ENCODE data around the gene ARIH1. TPM values are rescaled to one million over a fixed set of nuclear protein-coding genes. Genes with fewer than 3 reads are reported as not detected.

ARIH1 gene
- total RNA-seq, 1 donor from 2014 or later = 141 TPM

DNA sequence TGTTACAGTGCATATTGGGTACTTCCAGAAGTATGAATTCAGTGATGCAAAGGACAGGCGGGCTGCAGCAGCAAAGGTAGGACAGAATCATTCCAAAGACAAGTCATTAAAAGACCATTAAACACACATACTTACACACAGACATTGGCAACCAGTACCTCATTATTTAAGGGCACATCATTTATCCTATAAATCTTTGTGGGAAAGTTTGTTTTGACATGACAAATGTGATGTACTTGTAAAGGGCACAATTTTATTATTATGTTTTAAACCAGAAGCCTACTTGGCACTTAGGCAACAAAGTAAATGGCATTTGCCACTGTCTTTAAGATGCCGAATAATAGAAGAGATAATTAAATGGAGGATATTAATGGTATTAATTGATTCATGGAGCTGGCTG is 22.7 kb downstream of the ARIH1 start:
- Mint-ChIP-seq H3K36me3 (ENCODE audit: low read depth) (peaks cover 9% of the 10 kb centered on the region), H3K27me3 (no peaks in the 10 kb centered on the region), H3K4me3 (no peak overlapping the region), H3K9me3 (no peaks in the 10 kb centered on the region), H3K4me1 (peaks cover 14% of the 10 kb centered on the region), H3K27ac (no peak overlapping the region)
- intact Hi-C loops (cut with micrococcal nuclease) = no loop called here
- peak; percentile 37 for DNase-seq

DNA sequence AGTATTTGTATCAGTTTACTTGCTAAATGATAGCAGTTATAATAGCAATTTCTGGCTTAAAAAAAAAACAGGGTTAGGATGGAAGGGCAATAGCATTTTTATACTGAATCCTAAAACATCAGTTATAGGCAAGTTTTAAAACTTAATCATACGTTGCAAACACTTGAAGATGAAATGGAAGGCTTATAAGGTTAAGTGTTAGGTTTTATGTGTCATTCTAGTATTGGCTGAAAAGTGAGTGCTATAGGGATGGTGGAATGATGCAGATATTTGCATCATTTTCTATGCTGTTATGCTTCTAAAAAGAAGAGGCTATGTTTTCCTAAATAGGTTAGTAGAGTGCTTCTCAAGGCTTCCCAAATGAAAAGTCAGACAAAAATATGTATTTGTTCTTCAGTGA is 23.3 kb downstream of the ARIH1 start:
- peaks cover 15% of the 10 kb centered on the region for H3K4me1 Mint-ChIP-seq
- intact Hi-C loops (cut with micrococcal nuclease) = no loop called here
- no peak overlapping the region for H3K27ac Mint-ChIP-seq

GRCh38 chr15:72502220-72502809 is 28.2 kb downstream of the ARIH1 start:
- H3K9me3 Mint-ChIP-seq = no peaks in the 10 kb centered on the region
- no peaks in the 10 kb centered on the region for H3K27me3 Mint-ChIP-seq

More for the DNA sequence above, 23.3 kb downstream of the ARIH1 start:
- no peaks in the 10 kb centered on the region for H3K27me3 Mint-ChIP-seq
- no peak overlapping the region for H3K4me3 Mint-ChIP-seq
- peaks cover 9% of the 10 kb centered on the region for H3K36me3 Mint-ChIP-seq (ENCODE audit: low read depth)
- no peaks in the 10 kb centered on the region for H3K9me3 Mint-ChIP-seq
- DNase-seq = no peak

DNA sequence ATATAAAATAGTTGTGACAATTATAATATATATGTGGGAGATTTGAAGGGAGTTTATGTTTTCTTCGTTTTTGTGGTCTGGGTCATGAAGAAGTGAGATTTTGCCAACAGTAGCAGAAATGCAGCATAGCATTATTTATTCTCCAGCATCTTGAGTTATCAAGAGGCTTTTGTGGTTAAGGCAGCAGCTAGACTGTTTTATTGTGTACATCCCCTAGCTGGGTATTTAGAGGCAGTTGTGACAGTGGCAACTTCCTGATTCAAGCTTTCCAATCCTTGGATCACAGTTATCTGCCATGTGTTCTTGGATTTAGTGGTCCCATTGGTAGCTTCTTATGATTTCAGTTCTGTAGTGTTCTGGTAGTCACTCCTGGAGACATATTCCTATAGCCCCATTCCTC is 29.0 kb downstream of the ARIH1 start:
- H3K36me3 Mint-ChIP-seq (ENCODE audit: low read depth) = peaks cover 9% of the 10 kb centered on the region
- no peaks in the 10 kb centered on the region for H3K27me3 Mint-ChIP-seq
- H3K4me1 Mint-ChIP-seq = peaks cover 25% of the 10 kb centered on the region
- H3K27ac Mint-ChIP-seq = no peak overlapping the region
- no peak overlapping the region for H3K4me3 Mint-ChIP-seq
- H3K9me3 Mint-ChIP-seq = no peaks in the 10 kb centered on the region
- no peak for DNase-seq
- intact Hi-C loops (cut with micrococcal nuclease) = no loop called here

More at GRCh38 chr15:72502220-72502809, 28.2 kb downstream of the ARIH1 start:
- DNase-seq = no peak
- H3K27ac Mint-ChIP-seq = no peak overlapping the region
- peaks cover 28% of the 10 kb centered on the region for H3K4me1 Mint-ChIP-seq
- intact Hi-C loops (cut with micrococcal nuclease) = no loop called here
- H3K4me3 Mint-ChIP-seq = no peak overlapping the region
- H3K36me3 Mint-ChIP-seq (ENCODE audit: low read depth) = peaks cover 9% of the 10 kb centered on the region

DNA sequence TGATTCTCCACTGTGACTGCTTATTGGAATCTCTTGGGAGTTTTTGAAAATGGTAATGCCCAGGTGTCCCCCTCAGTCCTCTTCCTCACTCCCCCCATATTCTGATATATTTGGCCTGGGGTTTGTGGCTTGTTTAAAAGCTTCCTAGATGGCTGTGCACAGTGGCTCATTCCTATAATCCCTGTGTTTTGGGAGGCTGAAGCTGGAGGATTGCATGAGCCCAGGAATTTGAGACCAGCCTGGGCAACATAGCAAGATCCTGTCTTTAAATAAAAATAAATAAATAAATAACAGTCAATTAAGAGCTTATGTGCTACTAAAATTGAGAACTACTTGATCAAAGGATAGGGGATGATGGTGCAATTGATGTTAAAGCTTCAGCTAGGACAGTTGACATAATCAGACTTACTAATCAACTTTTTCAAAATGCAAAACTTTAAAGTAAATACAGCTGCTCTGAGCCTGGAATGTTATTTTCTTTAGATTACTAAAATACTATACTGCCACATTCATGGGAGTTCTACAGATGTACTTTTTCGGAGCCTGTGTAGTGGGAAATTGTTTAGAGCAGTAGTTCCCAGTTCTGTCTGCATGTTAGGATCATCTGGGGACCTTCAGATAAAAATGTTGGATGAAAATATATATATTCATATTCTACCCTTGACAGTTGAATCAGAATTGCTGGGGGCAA is 33.4 kb downstream of the ARIH1 start:
- no peak overlapping the region for H3K27ac Mint-ChIP-seq
- intact Hi-C loops (cut with micrococcal nuclease) = no loop called here
- H3K9me3 Mint-ChIP-seq = no peaks in the 10 kb centered on the region
- H3K36me3 Mint-ChIP-seq (ENCODE audit: low read depth) = peaks cover 3% of the 10 kb centered on the region
- H3K4me3 Mint-ChIP-seq = no peak overlapping the region
- no peaks in the 10 kb centered on the region for H3K27me3 Mint-ChIP-seq
- no peak for DNase-seq
- H3K4me1 Mint-ChIP-seq = peaks cover 28% of the 10 kb centered on the region

DNA sequence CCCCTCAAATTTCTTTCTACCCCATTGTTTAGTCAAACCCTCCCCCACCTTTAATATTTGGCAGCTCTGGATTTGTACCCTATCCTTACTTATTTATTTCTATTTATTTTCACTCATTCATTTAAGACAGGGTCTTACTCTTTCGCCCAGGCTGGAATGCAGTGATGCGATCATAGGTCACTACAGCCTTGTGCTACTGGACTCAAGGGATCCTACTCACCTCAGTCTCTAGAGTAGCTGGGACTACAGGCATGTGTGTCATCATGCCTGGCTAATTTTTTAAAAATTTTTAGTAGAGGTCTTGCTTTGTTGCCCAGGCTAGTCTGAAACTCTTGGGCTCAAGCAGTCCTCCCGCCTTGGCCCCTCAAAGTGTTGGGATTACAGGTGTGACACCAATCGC is 35.4 kb downstream of the ARIH1 start:
- no peak overlapping the region for H3K27ac Mint-ChIP-seq
- H3K9me3 Mint-ChIP-seq = no peaks in the 10 kb centered on the region
- peaks cover 15% of the 10 kb centered on the region for H3K4me1 Mint-ChIP-seq
- no peak for DNase-seq
- H3K27me3 Mint-ChIP-seq = no peaks in the 10 kb centered on the region
- no peak overlapping the region for H3K4me3 Mint-ChIP-seq
- H3K36me3 Mint-ChIP-seq (ENCODE audit: low read depth) = peaks cover 5% of the 10 kb centered on the region
- intact Hi-C loops (cut with micrococcal nuclease) = no loop called here

GRCh38 chr15:72511536-72511935 is 37.4 kb downstream of the ARIH1 start:
- H3K9me3 Mint-ChIP-seq = no peaks in the 10 kb centered on the region
- H3K27me3 Mint-ChIP-seq = no peaks in the 10 kb centered on the region
- H3K4me1 Mint-ChIP-seq = peaks cover 17% of the 10 kb centered on the region
- H3K36me3 Mint-ChIP-seq (ENCODE audit: low read depth) = peaks cover 7% of the 10 kb centered on the region
- no peak for DNase-seq
- intact Hi-C loops (cut with micrococcal nuclease) = no loop called here
- no peak overlapping the region for H3K4me3 Mint-ChIP-seq
- H3K27ac Mint-ChIP-seq = no peak overlapping the region

DNA sequence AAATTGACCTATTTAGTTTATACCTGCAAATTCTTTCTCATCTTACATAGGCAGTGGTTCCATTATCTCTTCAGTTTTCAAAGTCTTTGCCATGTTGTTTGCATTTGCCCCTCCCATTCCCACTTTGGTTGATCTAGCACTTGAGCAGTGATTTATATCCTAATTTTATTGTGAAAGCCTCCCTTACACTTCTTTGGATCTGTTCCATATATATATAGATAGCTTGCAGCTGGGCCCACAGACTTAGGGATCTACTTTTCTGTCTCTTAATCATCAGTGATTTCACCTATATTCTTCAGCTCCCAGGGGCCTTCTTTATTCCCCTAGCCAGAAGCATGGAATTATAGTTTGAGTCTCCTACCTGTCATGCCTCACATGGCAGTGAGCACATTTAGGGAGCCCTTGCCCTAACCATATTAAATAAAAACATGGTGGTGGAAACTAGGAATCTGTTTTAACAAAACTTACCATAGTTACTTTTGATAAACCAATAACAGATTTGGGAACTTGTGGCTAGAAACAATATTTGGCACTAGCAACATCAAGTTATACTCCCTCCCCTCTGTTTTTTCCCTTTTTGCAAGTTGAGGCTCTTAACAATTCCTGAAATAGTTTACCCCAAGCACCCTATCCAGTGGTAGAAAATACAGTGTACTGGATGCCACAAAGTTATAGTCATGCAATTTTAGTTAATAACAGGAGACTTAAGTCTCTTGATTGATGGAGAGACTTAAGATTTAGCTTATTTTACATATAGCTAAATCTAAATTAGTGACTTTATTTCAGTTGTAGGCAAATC is 41.7 kb downstream of the ARIH1 start:
- Mint-ChIP-seq H3K4me3 (no peak overlapping the region), H3K27me3 (no peaks in the 10 kb centered on the region), H3K27ac (no peak overlapping the region), H3K36me3 (ENCODE audit: low read depth) (peaks cover 9% of the 10 kb centered on the region), H3K4me1 (peaks cover 22% of the 10 kb centered on the region), H3K9me3 (no peaks in the 10 kb centered on the region)
- no peak for DNase-seq
- intact Hi-C loops (cut with micrococcal nuclease) = no loop called here

GRCh38 chr15:72516777-72517176 is 42.6 kb downstream of the ARIH1 start:
- Mint-ChIP-seq H3K36me3 (ENCODE audit: low read depth) (peaks cover 10% of the 10 kb centered on the region), H3K4me3 (no peak overlapping the region), H3K9me3 (no peaks in the 10 kb centered on the region), H3K27ac (no peak overlapping the region), H3K4me1 (peaks cover 22% of the 10 kb centered on the region), H3K27me3 (no peaks in the 10 kb centered on the region)
- intact Hi-C loops (cut with micrococcal nuclease) = no loop called here
- DNase-seq = no peak

DNA sequence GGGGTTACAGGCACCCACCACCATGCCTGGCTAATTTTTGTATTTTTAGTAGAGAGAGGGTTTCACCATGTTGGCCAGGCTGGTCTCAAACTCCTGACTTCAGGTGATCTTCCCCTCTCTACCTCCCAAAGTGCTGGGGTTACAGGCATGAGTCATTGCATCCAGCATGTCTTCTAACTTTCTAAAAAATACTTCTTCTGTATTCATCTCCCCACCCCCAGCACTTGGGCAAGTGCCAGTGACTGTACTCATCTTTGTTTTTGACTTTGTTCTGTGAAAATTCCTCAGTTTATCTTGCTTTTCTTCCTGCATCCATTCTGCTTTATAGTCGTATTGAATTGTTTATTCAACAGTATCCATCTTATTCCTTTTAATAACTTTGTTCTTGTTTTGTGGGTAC is 47.6 kb downstream of the ARIH1 start:
- Mint-ChIP-seq H3K27me3 (no peaks in the 10 kb centered on the region), H3K9me3 (no peaks in the 10 kb centered on the region), H3K27ac (peak overlapping the region; percentile 27), H3K4me1 (peaks cover 6% of the 10 kb centered on the region), H3K4me3 (no peak overlapping the region), H3K36me3 (ENCODE audit: low read depth) (peaks cover 18% of the 10 kb centered on the region)
- intact Hi-C loops (cut with micrococcal nuclease) = no loop called here
- DNase-seq = no peak

DNA sequence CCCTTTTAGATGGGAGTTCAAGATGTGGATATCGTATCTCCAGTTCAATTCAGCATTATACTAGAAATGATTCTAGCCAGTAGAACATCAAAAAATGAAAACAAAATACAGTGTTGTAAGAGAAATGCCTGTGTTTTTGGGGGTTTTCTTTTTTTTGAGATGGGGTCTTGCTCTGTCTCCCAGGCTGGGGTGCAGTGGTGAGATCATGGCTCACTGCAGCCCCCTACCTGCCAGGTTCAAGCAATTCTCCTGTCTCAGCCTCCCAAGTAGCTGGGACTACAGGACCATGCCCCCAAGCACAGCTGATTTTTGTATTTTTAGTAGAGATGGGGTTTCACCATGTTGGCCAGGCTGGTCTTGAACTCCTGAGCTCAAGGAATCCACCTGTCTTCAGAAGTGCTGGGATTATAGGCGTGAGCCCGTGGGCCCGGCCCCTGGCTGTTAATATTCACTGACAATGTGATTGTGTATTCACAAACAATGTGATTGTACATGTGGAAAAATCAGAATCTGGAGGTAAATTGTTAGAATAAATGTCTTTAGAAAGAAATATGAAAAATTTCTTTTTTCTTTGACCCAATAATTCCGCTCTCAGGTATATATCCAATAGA is 59.0 kb downstream of the ARIH1 start:
- DNase-seq = peak; percentile 64
- intact Hi-C loops (cut with micrococcal nuclease) = loop anchor here (10.0 kb wide), 1 partner anchor 218 kb away; no protein-coding TSS in a partner anchor
- peaks cover 7% of the 10 kb centered on the region for H3K36me3 Mint-ChIP-seq (ENCODE audit: low read depth)
- H3K27me3 Mint-ChIP-seq = no peaks in the 10 kb centered on the region
- no peak overlapping the region for H3K4me3 Mint-ChIP-seq
- H3K9me3 Mint-ChIP-seq = no peaks in the 10 kb centered on the region
- peaks cover 17% of the 10 kb centered on the region for H3K4me1 Mint-ChIP-seq
- no peak overlapping the region for H3K27ac Mint-ChIP-seq

- intact Hi-C loops (cut with micrococcal nuclease) = loop anchor here (10.0 kb wide), 1 partner anchor 220 kb away; no protein-coding TSS in a partner anchor
- Mint-ChIP-seq H3K4me1 (peaks cover 17% of the 10 kb centered on the region), H3K27ac (no peak overlapping the region), H3K36me3 (ENCODE audit: low read depth) (peaks cover 12% of the 10 kb centered on the region), H3K27me3 (no peaks in the 10 kb centered on the region), H3K4me3 (no peak overlapping the region), H3K9me3 (no peaks in the 10 kb centered on the region)
- DNase-seq = peak; percentile 86
Observed at GRCh38 chr15:72534523-72534922, 60.4 kb downstream of the ARIH1 start.

DNA sequence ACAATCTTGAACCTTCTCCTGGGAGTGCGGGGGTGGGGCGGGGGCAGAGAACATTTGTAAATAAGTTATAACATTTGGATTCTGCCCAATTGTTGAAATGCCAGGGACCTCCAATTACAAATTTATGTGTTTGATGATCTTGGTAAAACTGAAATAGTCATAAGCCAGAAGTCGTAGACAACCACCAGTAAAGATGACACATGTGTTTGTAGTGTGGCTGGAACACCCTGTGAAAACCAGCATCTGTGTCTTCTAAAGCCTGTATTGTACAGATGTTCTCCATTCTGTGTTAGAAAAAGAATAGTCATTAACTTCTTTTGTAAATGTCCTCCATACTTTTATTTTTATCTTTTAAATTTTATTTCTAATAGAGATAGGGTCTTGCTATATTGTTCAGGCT is 61.8 kb downstream of the ARIH1 start:
- Mint-ChIP-seq H3K4me3 (no peak overlapping the region), H3K4me1 (peaks cover 13% of the 10 kb centered on the region), H3K27me3 (no peaks in the 10 kb centered on the region), H3K27ac (no peak overlapping the region), H3K9me3 (no peaks in the 10 kb centered on the region), H3K36me3 (ENCODE audit: low read depth) (peaks cover 15% of the 10 kb centered on the region)
- no peak for DNase-seq
- intact Hi-C loops (cut with micrococcal nuclease) = loop anchor here (10.0 kb wide), 1 partner anchor 221 kb away; no protein-coding TSS in a partner anchor

DNA sequence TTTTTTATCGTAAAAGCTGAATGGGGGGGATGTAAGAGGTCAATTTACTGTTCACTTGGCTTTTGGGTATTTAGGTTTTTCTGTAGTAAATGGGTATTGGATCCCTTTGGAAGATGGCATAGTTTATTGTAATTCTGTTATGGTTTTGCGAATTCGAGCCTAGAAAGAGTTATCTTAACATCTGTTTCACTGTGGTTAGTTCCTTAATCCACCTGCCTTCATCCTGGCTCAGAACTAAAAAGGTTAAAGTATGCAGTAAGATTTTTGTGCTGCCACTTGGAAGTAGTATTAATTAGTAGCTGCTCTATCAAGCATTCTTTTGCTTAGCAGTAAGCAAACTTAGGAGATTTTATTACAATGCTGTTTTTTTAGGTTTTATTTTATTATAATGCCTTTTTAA is 62.4 kb downstream of the ARIH1 start:
- intact Hi-C loops (cut with micrococcal nuclease) = loop anchor here (10.0 kb wide), 1 partner anchor 222 kb away; no protein-coding TSS in a partner anchor
- no peaks in the 10 kb centered on the region for H3K9me3 Mint-ChIP-seq
- DNase-seq = no peak
- no peak overlapping the region for H3K4me3 Mint-ChIP-seq
- H3K36me3 Mint-ChIP-seq (ENCODE audit: low read depth) = peaks cover 17% of the 10 kb centered on the region
- peaks cover 13% of the 10 kb centered on the region for H3K4me1 Mint-ChIP-seq
- no peak overlapping the region for H3K27ac Mint-ChIP-seq
- no peaks in the 10 kb centered on the region for H3K27me3 Mint-ChIP-seq
